ENCODE data around the gene MED13L.

The MED13L gene

DNA sequence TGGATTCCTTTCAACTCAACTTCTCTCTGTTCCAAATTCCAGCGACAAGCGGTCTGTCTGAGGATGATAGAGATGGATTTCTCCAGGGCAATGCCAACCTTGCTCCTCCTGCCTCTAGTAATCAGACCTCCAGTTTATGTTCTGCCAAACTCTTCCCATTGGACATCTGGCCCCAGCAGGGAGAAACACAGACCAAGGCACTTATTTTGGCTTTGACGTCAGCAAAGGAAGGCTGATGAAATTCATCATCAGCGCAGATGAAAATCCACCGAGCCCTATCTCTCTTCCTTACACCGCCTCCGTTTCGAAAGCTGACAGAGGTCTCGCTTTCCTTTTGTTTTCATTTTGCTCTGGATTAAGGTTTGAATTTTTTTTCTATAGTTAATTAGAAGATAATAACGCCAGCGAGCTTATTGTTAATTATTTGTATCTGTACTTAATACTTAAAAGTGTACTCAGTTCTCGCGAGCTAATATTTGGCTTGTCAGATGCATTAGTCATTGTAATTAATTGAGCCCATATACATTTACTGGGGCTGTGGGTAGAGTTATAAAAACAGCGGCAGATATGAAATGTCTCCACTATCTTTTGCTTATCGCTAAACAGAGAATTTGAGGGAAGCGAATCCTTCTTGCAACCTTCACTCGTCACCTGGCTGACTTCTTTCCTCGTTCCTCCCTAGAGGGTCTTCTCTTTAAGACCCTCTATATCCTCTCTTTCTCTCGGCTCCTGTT is 35.9 kb upstream of the MED13L start:
- DNase-seq (no peak), ATAC-seq (replicated peaks) (no peak)
- Mint-ChIP-seq H3K4me3 (no peak overlapping the region), H3K4me1 (peaks cover 4 to 16% of the 10 kb centered on the region in 2 donors), H3K36me3 (peaks cover 0 to 4% of the 10 kb centered on the region in 2 donors), H3K9me3 (peaks cover 7 to 10% of the 10 kb centered on the region in 2 donors), H3K27me3 (peaks cover 0 to 13% of the 10 kb centered on the region in 2 donors), H3K27ac (no peak overlapping the region)

DNA sequence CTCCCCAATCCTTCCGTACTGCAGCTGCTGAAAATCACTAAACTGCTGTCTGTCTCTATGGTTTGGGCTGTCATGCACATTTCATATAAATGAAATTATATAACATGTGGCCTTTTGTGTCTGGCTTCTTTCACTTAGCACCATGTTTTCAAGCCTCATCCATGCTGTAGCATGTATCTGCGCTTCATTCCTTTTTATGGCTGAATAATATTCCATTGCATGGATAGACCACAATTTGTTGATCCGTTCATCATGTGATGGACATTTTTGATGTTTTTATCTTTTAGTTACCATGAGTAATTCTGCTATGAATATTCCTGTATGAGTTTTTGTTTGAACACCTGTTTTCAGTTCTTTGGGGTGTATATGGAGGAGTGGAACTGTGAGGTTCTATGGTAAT is 32.6 kb upstream of the MED13L start:
- H3K36me3 Mint-ChIP-seq, result peaks cover 0 to 4% of the 10 kb centered on the region in 2 donors
- H3K9me3 Mint-ChIP-seq, result peaks cover 7 to 8% of the 10 kb centered on the region in 2 donors
- ATAC-seq (replicated peaks) (no peak), DNase-seq (no peak)
- H3K27me3 Mint-ChIP-seq, result peaks cover 0 to 5% of the 10 kb centered on the region in 2 donors
- no peak overlapping the region for H3K4me3 Mint-ChIP-seq
- H3K4me1 Mint-ChIP-seq, result peaks cover 4 to 12% of the 10 kb centered on the region in 2 donors
- H3K27ac Mint-ChIP-seq, result no peak overlapping the region

DNA sequence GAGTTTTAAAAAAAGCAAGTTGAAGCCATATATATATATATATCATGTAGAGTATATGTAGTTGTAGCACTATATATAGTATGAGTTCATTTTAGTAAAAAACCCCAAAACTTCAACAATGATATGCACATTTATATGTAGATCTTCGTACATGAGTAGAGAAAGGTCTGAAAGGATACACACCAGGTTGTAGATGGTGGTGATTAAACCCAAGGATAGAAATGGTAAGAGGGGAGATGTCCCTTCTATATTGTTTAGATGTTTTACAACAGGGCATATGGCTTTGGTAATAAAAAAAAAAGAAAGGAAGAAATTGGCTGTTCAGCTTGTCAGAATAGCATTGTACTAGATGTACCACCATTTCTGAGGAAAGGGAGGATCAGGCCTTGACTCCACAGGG is 31.9 kb upstream of the MED13L start:
- Mint-ChIP-seq H3K27ac (no peak overlapping the region), H3K4me1 (peaks cover under 1 to 6% of the 10 kb centered on the region in 2 donors), H3K27me3 (peaks cover 0 to 2% of the 10 kb centered on the region in 2 donors), H3K36me3 (peaks cover 0 to 4% of the 10 kb centered on the region in 2 donors), H3K4me3 (no peak overlapping the region), H3K9me3 (peaks cover 7 to 8% of the 10 kb centered on the region in 2 donors)
- ATAC-seq (replicated peaks) (no peak), DNase-seq (no peak)

DNA sequence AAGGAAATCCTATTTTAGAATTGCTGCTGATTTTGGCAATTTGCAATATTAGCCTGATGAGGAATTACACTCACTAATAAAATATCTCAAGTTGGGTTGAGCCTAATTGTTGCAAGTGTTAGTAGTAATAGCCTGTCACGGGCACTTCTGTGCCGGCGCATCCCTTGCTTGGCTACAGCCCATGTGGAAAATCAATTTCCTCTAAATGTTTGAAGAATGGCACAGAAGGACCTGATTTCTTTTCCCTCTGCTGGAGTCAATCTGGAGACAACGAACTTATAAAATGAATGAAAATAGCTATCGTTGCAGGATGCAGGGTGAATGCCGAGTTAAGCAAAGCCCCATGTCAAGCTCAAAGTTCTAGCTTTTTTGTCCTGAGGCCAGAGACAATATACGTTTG is 31.2 kb upstream of the MED13L start:
- ATAC-seq (replicated peaks) (no peak), DNase-seq (no peak)
- H3K27ac Mint-ChIP-seq, result no peak overlapping the region
- no peak overlapping the region for H3K4me3 Mint-ChIP-seq
- H3K36me3 Mint-ChIP-seq, result peaks cover 0 to 4% of the 10 kb centered on the region in 2 donors
- H3K27me3 Mint-ChIP-seq, result no peaks in the 10 kb centered on the region
- H3K4me1 Mint-ChIP-seq, result no peaks in the 10 kb centered on the region
- peaks cover 7 to 8% of the 10 kb centered on the region in 2 donors for H3K9me3 Mint-ChIP-seq

DNA sequence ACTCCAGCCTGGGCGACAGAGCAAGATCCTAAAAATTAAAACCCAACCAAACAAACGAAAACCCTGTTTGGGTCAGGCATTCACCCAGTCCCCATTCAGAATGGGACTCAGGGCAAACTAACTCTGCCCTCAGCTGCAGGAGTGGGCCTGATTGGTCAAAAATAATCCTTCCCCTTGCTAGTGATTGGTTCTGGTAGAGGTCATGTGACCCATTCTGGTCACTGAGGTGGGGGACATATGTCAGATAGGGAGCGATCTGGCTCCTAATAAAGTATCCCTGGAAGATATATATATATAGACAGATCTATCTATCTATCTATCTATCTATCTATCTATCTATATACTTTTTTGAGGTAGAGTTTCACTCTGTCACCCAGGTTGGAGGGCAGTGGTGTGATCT is 29.5 kb upstream of the MED13L start:
- no peak overlapping the region for H3K4me3 Mint-ChIP-seq
- H3K4me1 Mint-ChIP-seq, result peaks cover 3 to 5% of the 10 kb centered on the region in 2 donors
- H3K36me3 Mint-ChIP-seq, result peaks cover 0 to 4% of the 10 kb centered on the region in 2 donors
- H3K27ac Mint-ChIP-seq, result no peak overlapping the region
- no peaks in the 10 kb centered on the region for H3K27me3 Mint-ChIP-seq
- no peak for DNase-seq
- H3K9me3 Mint-ChIP-seq, result peaks cover 7 to 8% of the 10 kb centered on the region in 2 donors
- no peak for ATAC-seq (replicated peaks)

DNA sequence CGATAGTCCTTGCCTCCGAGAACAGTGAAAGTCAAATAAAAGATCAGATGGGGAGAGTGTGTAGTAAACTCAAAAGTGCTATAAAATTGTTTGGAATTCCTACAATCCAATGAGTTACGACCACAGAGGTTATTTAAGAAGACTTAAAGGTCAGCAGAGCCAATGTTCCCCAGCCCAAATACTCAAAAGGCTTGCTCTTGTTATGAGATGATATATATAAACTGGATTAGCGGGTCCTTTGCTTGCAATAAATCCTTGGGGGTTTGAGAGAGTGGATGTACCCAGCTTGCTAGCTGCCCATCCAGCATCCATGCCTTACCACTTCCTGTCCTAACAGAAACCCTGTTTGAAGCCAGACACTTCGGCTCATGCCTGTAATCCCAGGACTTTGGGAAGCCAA is 29.0 kb upstream of the MED13L start:
- Mint-ChIP-seq H3K4me3 (no peak overlapping the region), H3K4me1 (peaks cover 3 to 5% of the 10 kb centered on the region in 2 donors), H3K27me3 (no peaks in the 10 kb centered on the region), H3K9me3 (peaks cover 7 to 8% of the 10 kb centered on the region in 2 donors), H3K36me3 (peaks cover 0 to 4% of the 10 kb centered on the region in 2 donors), H3K27ac (no peak overlapping the region)
- ATAC-seq (replicated peaks) (no peak), DNase-seq (no peak)

DNA sequence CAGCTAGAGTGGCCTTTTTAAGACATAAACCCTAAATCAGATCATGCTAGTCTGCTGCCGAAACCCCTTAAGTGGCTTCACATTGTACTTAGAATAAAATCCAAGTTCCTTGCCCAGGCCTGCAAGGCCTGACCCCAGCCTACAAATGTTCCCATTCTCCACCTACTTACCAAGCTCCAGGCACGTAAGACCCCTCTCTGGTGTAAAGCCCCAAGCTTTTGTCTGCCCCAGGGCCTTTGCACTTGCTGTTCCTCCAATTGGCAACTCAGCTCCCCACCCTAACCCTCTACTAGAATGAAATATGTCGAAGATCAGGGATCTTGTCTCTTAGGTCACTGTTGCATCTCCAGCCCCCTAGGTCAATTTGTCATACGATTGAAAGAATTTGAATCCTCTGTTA is 27.1 kb upstream of the MED13L start:
- H3K4me3 Mint-ChIP-seq, result no peak overlapping the region
- no peaks in the 10 kb centered on the region for H3K36me3 Mint-ChIP-seq
- DNase-seq (no peak), ATAC-seq (replicated peaks) (no peak)
- H3K27me3 Mint-ChIP-seq, result no peaks in the 10 kb centered on the region
- peaks cover 3% of the 10 kb centered on the region in 2 donors for H3K9me3 Mint-ChIP-seq
- H3K4me1 Mint-ChIP-seq, result peaks cover 3 to 5% of the 10 kb centered on the region in 2 donors
- H3K27ac Mint-ChIP-seq, result no peak overlapping the region

DNA sequence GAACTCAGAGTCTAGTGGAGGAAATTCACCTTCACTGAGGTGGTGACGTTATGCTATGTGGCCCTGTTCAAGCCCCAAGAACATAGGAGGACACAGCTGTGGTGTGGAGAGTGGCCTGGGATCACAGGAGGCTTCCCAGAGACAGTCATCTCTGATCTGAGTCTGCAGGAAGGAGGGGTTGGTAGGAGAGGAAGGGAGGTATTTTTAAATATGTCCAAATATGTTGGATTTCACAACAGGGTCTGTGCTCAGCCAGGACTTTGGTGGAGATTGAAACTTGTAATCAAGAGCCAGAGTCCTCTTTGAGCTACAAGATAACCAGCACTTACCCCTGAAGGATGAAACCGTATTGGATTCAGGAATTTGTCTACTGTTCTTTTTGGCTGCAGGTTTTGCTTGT is 26.4 kb upstream of the MED13L start:
- Mint-ChIP-seq H3K9me3 (no peaks in the 10 kb centered on the region), H3K27ac (no peak overlapping the region), H3K4me1 (peaks cover 7 to 11% of the 10 kb centered on the region in 2 donors), H3K4me3 (no peak overlapping the region), H3K36me3 (no peaks in the 10 kb centered on the region), H3K27me3 (no peaks in the 10 kb centered on the region)
- DNase-seq (no peak), ATAC-seq (replicated peaks) (no peak)

DNA sequence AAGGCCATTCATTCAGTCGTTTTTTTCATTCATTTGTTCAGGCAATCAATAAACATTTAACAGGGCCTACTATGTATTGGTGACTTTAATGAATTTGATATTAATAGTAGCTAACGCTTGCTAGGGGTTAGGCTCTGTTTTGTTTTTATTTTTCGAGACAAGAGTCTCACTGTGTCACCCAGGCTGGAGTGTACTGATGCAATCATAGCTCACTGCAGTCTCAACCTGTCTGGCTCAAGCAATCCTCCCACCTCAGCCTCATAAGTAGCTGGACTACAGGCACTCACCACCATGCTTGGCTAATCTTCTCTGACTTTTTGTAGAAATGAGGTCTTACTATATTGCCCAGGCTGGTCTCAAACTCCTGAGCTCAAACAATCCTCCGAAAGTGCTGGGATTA is 25.6 kb upstream of the MED13L start:
- ATAC-seq (replicated peaks), result no peak

DNA sequence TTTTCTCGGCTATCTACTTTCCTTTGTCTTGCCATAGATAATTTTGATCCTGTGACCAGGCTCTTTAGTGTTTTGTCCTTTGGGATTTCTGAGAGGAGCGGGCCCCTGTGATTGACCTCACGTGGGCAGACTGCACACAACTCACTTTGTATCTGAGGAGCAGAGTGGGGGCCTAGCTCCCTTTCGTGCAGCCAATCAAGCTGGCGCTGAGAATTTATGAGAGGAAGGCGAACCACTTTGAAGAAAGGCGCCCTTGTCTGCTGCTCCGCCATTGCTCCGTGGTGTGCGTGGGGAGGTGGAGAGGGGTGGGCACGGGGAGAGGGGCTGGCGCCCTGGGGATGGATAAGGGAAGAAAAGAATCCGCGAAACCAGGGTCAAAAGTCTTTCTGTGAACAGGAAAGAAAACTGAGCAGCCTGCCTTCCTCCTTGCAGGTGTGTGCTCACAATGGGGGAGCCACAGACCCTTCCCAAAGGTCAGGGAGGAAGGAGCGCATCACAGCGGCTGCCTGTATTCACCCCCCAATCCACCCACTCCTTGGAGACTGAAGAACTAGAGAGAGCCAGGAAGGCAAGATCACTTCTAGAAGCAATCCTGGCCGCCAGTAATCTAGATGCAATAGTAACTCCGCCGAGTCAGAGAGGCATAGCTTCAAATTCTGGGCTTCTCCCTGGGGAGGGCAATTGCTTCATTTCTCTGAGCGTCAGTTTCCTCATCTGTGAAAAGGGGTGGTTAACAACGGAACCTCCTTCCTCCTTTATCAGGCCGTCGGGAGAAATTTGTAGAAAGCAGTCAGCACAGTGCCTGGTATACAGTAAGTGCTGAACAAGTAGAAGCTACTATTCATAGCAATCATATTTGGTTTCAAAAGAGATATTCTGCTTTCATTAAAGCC is 24.9 kb upstream of the MED13L start:
- H3K27ac Mint-ChIP-seq, result no peak overlapping the region
- no peak for DNase-seq
- ATAC-seq (replicated peaks), result no peak
- H3K4me3 Mint-ChIP-seq, result no peak overlapping the region
- H3K27me3 Mint-ChIP-seq, result no peaks in the 10 kb centered on the region
- H3K9me3 Mint-ChIP-seq, result no peaks in the 10 kb centered on the region
- peaks cover 7 to 11% of the 10 kb centered on the region in 2 donors for H3K4me1 Mint-ChIP-seq
- no peaks in the 10 kb centered on the region for H3K36me3 Mint-ChIP-seq

More for the DNA sequence above, 25.6 kb upstream of the MED13L start:
- no peaks in the 10 kb centered on the region for H3K36me3 Mint-ChIP-seq
- no peaks in the 10 kb centered on the region for H3K27me3 Mint-ChIP-seq
- H3K9me3 Mint-ChIP-seq, result no peaks in the 10 kb centered on the region
- DNase-seq, result no peak
- H3K27ac Mint-ChIP-seq, result no peak overlapping the region
- no peak overlapping the region for H3K4me3 Mint-ChIP-seq
- peaks cover 7 to 11% of the 10 kb centered on the region in 2 donors for H3K4me1 Mint-ChIP-seq

DNA sequence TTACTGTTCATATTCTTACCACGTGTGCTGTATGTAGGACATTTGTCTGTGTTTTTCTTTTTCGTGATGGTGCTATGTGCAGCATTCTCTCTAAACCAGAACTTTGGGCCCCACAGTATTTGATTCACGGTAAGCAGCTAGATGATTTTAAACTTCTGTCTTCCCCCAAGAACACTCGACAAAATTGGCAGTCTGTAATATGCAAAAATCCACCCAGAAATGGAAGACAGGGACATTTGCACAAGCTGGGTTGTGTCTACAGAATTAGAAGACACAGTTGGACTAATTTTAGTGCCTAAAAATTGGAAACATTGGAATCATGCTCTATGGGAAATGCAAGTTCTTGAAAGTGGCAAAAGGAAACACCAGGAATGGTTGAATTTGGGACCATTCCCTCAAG is 24.1 kb upstream of the MED13L start:
- ATAC-seq (replicated peaks) (no peak), DNase-seq (no peak)
- peaks cover 8 to 11% of the 10 kb centered on the region in 2 donors for H3K4me1 Mint-ChIP-seq
- no peaks in the 10 kb centered on the region for H3K9me3 Mint-ChIP-seq
- no peaks in the 10 kb centered on the region for H3K27me3 Mint-ChIP-seq
- H3K36me3 Mint-ChIP-seq, result no peaks in the 10 kb centered on the region
- H3K4me3 Mint-ChIP-seq, result no peak overlapping the region
- no peak overlapping the region for H3K27ac Mint-ChIP-seq

DNA sequence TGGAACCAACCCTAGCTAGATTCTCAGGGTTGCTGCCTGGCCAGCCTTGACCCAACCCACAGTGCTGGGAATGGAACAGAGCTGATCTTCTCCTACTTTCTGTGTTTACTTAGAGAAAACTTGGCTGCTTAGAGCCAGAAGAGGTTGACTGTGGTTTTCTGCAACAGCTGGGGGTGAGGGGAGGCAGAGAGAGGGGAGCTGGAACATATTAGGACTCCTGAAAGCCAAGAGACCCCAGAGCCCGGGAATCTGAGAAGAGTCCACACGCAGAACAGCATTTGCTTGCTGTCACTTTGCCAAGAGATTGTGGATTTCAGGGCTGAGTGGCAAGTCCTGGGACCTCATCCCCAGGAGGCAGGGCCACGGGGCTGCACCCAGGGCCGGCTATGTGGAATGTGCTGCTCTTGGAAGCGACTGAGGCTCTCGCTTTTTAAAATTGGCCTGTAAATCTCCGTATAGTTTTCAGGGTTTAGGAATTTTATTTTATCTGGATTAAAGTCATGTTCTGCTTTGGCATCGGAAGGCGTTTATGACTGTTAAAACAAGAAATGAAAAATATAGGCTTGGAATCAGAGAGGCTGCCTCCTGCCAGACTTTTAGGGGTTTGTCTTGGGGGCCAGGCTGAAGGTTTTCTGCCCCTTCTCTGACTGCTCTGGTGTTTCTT is 22.3 kb upstream of the MED13L start:
- H3K27me3 Mint-ChIP-seq, result peaks cover 0 to 4% of the 10 kb centered on the region in 2 donors
- H3K27ac Mint-ChIP-seq, result peak overlapping the region; percentile 7
- H3K36me3 Mint-ChIP-seq, result no peaks in the 10 kb centered on the region
- ATAC-seq (replicated peaks) (no peak), DNase-seq (no peak)
- H3K9me3 Mint-ChIP-seq, result peaks cover 2 to 5% of the 10 kb centered on the region in 2 donors
- H3K4me1 Mint-ChIP-seq, result peaks cover 8 to 11% of the 10 kb centered on the region in 2 donors
- no peak overlapping the region for H3K4me3 Mint-ChIP-seq

DNA sequence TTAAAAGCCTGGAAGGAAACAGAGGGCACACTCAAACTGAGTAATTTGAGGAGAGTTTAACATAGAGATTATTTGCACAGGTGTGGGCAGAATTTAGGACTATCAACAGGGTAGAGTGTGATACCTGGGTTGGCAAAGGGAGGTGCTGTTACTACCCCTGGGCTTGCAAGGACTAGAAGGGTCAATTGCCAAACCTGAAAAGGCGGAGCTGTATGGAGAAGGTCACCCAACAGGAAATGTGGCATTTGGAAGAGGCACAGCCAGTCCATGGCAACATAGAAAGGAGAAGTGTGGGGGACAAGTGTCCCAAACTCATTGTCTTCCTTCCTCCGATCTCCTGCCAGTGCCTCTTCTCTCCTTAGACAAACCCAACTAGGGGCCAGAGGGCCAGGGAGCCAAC is 21.6 kb upstream of the MED13L start:
- Mint-ChIP-seq H3K9me3 (peaks cover 2 to 5% of the 10 kb centered on the region in 2 donors), H3K27ac (no peak overlapping the region), H3K27me3 (peaks cover 0 to 4% of the 10 kb centered on the region in 2 donors), H3K36me3 (no peaks in the 10 kb centered on the region), H3K4me3 (no peak overlapping the region), H3K4me1 (peaks cover 8 to 11% of the 10 kb centered on the region in 2 donors)
- no peak for ATAC-seq (replicated peaks)
- DNase-seq, result no peak

DNA sequence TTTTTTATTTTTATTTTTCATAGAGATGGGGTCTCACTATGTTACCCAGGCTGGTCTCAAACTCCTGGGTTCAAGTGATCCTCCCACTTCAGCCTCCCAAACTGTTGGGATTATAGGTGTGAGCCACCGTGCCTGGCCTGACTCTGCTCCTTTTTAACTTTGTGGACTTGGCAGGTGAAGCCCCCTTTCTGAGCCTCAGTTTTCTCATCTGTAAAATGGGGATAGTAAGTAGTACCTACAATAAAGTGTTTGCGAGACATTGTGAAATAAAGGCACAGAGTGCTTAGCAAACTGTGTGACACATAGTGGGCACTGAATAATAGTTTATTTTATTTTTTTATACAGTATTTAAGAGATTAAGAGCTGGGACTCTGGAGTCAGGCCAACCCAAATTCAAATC is 21.1 kb upstream of the MED13L start:
- Mint-ChIP-seq H3K4me1 (peaks cover 8 to 11% of the 10 kb centered on the region in 2 donors), H3K27ac (no peak overlapping the region), H3K36me3 (no peaks in the 10 kb centered on the region), H3K9me3 (peaks cover 2 to 5% of the 10 kb centered on the region in 2 donors), H3K4me3 (no peak overlapping the region), H3K27me3 (peaks cover 0 to 4% of the 10 kb centered on the region in 2 donors)
- ATAC-seq (replicated peaks) (no peak), DNase-seq (no peak)

Measured in stimulated activated naive B cell treated with anti-CD40 and anti-IgM and Interleukin-4, amounts not matched to agents 10 μg/mL and 1 μg/mL and 100 μg/mL, for 72 hours (primary cell).